ENCODE results near the gene SEL1L2.

Gene SEL1L2

GRCh38 chr20:13858871-13859270 is 131.5 kb downstream of the SEL1L2 start:
- DNase-seq, result no peak

DNA sequence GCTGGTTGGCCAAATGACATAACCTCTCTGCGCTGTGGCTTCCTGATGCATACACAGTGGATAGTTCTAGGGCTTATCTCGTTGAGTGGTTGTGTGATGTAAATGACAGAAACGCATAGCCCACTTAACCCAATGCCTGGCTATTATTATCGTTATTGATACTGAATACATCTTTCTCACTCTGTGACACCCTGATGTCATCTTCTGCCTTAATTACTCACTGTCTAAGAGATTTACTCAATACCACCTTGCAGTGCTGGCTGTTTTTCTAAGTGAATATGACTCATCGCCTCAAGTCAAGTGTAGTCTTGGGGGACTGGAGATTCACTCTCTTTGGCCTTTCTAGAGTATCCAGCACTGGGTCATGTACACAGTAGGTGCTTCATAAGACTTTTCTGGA is 132.0 kb downstream of the SEL1L2 start:
- no peak for DNase-seq

- no peak for DNase-seq
Measured at GRCh38 chr20:13857961-13858360, 132.5 kb downstream of the SEL1L2 start.

GRCh38 chr20:13857304-13857703 is 133.1 kb downstream of the SEL1L2 start:
- no peak for DNase-seq

DNA sequence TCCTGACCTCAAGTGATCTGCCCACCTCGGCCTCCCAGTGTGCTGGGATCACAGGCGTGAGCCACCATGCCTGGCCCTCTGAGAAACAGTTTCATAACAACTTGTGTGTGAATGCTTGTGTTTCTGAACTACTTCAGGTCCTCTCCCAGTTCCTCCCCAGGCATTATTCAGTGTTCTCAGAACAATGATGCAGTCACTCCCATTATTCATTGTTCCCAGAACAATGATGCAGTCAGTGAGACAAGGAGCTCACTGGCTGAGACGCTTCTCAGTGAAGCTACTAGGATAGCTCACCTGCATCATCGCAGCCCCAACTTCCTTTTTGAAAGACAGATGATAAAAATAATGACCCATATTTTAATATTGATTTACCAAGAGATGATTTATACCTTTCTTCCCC is 134.1 kb downstream of the SEL1L2 start:
- DNase-seq, result no peak

- no peak for DNase-seq
Measured at GRCh38 chr20:13855613-13856012, 134.8 kb downstream of the SEL1L2 start.

DNA sequence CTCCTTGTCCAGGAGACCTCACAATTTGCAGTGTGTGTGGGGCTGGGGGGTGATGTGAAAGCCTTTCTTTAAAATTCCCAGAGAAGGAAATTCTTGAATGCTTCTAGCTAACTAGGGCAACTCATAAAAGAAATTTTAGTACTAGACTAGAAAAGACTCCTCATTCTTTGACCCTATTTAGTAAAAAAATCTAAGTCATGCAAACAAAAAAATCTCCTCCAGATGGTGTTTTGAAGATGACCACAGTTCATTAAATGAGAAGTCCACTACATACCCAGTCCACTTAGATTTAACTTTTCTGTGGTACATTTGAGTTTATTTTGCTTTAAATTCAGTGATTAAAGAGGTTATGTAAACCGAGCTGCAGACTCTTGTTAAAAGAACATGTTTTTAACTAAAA is 138.1 kb downstream of the SEL1L2 start:
- no peak for DNase-seq

DNA sequence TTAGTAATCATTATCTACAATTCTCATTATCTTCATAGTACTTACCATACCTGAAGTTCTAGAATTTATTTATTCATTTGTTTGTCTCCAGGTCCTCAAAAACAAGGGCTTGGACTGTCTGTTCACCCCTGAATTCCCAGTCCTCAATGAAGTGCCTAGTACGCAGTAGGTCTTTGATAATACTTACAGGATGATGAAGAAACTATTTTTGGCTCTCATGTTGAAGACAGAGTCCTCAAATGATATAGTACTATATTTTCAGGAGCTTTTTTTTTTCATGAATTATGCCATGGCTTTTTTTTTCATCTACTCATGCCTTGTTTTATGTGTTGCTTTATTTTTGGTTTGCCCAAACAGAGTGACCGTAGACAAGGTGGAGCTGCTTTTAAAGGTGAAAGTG is 139.1 kb downstream of the SEL1L2 start:
- DNase-seq, result no peak

GRCh38 chr20:13844296-13844695 is 146.1 kb downstream of the SEL1L2 start:
- DNase-seq, result no peak

DNA sequence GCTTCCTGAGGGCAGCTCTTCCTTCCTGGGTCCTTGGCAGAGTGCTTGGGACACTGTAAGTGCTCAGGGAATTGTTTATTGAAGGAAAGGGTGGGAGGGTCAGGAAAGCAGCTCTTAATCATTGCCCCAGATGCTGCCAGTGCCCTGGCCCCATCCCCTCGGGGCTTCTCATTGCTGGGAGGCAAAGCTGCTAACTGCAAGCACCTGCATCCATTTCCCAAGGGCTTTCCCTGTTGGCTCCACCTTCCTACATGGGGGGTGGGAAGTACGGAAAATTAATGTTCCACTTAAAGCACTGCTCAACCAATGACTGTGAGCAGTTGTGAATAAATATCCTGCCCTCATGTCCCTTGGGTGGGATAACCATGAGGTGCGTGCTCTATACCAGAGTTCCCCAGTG is 149.2 kb downstream of the SEL1L2 start:
- peak; percentile 71 for DNase-seq

GRCh38 chr20:13840093-13840465 is 150.3 kb downstream of the SEL1L2 start:
- DNase-seq, result no peak

DNA sequence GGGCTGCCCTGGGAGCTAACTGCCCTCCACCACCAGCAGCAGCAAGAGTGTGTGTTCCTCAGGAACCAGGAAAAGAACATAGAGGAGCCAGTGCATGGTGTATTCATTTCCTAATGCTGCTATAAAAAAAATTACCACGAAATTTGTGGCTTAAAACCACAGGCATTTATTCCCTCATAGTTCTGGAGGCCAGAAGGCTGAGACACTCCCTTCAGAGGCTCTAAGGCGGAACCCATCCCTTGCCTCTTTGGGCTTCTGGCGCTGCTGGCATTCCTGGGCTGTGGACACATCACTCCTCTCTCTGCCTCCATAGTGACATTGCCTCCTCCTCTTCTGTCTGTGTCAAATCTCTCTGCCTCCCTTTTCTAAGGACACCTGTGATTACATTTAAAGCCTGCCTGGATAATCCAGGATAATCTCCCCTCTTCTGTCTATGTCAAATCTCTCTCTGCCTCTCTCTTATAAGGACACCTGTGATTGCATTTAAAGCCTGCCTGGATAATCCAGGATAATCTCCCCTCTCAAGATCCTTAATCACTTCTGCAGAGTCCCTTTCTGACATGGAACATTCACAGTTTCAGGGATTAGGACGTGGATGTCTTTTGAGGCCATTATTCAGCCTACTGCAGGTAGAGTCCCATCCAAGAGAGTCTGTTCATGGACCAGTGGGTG is 150.9 kb downstream of the SEL1L2 start:
- DNase-seq, result no peak

GRCh38 chr20:13838664-13839063 is 151.8 kb downstream of the SEL1L2 start:
- no peak for DNase-seq

DNA sequence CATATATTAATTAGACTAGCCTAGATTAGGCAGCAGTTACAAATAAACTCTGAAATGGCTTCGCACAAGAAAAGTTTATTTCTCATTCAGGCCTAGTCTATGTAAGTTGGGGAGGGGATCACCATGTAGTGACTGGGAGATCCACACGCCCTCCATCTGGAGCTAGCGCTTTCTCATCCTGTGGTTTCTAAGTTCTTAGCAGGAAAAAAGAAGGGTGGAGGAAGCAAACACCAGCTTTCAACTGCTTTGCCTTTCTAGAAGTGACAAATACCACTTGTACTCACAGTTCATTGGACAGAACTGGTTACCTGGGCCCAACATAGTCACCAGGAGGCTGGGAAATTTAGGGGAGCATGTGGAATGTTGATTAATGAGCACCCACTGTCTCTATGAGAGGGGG is 158.9 kb downstream of the SEL1L2 start:
- DNase-seq, result no peak

GRCh38 chr20:13825465-13825864 is 164.9 kb downstream of the SEL1L2 start:
- no peak for DNase-seq

DNA sequence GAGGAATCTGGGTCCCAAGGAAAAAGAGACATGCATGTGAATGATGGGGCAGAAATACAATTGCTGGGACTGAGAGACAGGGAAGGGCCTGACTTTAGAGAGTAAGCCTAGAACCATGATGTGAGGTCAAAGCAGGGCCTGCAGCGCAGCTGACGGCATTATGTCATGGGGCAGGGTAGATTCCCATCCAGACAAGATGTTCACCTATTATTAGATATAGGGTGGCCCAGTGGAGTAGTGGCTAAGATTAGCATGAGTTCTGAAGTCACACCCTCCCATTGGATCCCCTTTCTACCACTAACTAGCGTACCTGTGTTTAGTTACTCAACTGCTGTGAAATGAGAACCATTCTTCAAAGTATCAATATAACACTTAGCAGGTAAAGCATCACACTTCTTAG is 166.0 kb downstream of the SEL1L2 start:
- no peak for DNase-seq

DNA sequence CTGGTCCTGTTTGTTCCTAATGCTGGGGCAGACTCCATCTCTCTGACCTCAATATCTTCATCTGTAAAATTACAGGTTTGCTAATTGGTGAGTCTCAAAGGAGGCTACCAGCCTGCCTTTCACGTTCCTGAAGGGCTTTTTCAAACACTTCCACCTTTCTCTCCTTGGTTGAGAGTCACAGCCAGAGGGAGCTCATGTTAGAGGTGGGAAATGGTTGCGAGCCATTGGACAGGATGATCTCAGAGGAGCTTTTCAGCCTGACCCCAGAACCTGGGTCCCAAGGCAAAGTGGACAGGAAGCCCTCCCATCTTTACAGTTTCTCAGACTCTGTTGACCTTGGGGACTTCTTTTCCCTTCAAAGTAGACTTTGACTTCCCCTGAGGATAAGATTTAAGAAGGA is 168.0 kb downstream of the SEL1L2 start:
- DNase-seq, result no peak

DNA sequence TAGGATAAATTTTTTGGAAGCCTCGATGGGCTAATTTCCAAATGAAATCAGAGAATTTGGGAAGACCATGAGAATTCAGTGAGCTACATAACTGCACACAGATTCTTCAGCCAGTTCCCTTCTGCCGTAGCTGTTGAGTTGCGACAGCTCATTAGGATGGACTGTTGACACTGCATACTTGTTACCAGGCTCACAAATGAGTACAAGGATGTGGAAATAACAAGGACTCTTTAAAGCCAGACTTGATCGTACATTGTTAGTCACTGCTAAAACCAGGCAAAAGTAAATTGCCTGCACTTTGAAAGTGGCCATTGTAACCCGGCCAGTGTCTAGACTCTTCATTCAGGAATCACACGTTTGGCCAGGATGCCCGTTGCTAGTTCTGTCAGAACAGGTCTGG is 168.5 kb downstream of the SEL1L2 start:
- no peak for DNase-seq

GRCh38 chr20:13819885-13820645 is 170.3 kb downstream of the SEL1L2 start:
- peak; percentile 83 for DNase-seq

- no peak for DNase-seq
Measured at GRCh38 chr20:13817342-13817741, 173.1 kb downstream of the SEL1L2 start.

- DNase-seq, result no peak
Measured at GRCh38 chr20:13816757-13817156, 173.7 kb downstream of the SEL1L2 start.

GRCh38 chr20:13814672-13815071 is 175.7 kb downstream of the SEL1L2 start:
- no peak for DNase-seq

GRCh38 chr20:13813910-13814309 is 176.5 kb downstream of the SEL1L2 start:
- no peak for DNase-seq

DNA sequence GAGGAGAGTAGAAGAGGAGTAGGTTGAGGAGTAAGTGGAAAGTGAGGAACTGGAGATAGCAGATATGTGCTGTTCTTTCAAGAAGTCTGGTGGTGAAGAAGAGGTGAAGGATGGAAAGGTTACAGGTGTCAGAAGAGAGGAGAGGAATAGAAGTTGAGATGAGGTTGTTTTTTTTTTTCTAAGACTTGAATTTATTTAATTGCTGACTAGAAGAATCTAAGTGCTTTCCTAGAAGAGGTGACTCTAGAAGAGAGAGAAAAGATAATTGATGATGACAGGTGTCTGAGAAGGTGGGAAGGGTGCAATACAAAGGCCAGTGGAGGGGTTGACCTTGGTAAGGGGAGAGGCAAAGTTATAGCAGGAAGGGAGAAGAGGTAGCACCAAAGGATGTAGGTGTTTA is 180.0 kb downstream of the SEL1L2 start:
- no peak for DNase-seq

GRCh38 chr20:13809855-13810254 is 180.6 kb downstream of the SEL1L2 start:
- DNase-seq, result no peak

Data from NCI-H2171 treated with DMSO at 0.1 percent for 48 hours (cell line).